GM19372 (cell line): ENCODE results near the gene WDR54.

Experiments used
- ATAC-seq: cut with Tn5 transposase; IDR thresholded peaks from one replicate; pipeline ENCODE4 v1.9.1; 2021; ENCODE audit warnings: mild to moderate bottlenecking, low read depth, moderate library complexity; ENCODE audit not compliant: unreplicated experiment

The WDR54 gene

GRCh38 chr2:74474899-74475298 is 53.4 kb downstream of the WDR54 start:
- no peak for ATAC-seq
